GM11168 (cell line): ENCODE measurements around the gene DMXL1.

Experiments used
- in situ Hi-C: fragments of 300-500 bp; cut with MboI; formaldehyde crosslinking; loops from one replicate; pipeline ENCODE4 v1.12.0; 2022; ENCODE audit warnings: low sequenced_read_pairs; ENCODE audit not compliant: unreplicated experiment

Gene DMXL1

DNA sequence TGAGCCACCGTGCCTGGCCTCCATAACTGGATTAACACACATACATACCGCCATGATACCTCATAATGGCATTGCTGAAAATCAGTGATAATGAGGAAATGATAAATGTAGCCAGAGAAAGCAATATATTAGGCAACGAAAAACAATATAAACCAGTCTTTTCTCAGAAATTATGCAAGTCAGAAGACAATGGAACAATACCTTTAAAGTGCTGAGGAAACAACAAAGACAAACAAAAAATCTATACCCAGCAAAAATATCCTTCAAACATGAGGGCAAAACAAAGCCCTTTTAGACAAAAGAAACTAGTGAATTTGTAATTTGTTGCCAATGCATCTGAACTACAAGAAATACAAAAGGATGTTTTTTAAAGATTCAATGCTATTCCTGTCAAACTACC, 186.7 kb downstream of the DMXL1 start:
- in situ Hi-C loops, result no loop called here

DNA sequence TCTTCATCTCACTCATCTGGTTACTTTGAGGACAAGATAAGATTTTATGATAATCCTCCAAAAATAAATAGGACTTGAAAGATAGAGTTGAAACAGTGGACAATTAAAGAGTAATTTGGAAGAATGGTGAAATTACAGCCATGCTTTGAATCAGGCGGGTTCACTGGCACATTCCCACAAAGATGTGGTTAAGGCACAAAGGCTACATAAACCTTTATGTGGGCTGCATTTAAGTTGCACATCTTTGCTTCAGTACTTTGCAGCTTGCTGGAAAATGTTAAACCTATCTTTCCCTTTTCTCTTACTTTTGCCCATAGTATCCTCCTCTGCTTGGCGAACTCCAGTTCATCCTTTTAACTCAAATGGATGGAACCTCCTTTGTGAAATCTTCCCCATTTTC, 192.8 kb downstream of the DMXL1 start:
- in situ Hi-C loops, result no loop called here

DNA sequence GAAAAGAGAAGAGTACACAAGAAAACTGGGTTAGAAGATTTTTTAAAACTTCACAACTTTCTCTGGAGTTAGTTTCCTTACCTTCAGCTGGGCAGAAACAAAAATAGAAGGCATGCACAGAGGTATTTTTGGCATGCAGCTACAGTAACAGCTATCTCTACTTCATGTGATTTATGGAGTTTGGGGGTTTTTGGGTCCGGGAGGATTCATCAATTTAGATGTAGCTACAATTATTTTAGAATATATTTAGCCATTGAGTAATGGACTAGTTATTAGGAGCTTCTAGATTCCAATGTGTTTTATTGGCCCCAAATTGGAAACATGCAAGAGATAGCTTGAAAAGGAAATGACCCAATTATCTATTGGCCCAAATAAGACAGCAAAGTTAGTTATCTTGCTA, 193.3 kb downstream of the DMXL1 start:
- in situ Hi-C loops, result no loop called here

DNA sequence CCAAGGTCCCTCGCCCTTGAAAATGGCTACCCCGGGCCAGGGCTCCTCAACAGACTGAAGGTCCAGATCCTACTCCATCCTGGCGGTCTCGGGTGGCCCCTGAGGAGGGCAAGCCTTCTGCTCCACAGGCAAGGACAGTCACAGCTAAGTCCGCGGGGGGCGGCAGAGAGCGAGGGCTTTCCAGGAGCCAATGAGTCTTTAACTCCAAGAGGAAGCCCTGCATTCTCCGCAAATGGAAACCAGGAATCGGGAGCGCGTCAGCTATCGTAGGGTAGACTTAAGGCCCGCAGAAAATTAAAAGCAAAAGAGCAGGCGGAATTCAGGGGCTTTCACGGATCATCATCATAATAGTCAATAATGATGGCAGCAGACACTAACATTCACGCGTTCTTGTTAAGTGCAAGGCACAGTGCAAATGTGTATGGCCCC, 197.1 kb downstream of the DMXL1 start:
- in situ Hi-C loops, result no loop called here

DNA sequence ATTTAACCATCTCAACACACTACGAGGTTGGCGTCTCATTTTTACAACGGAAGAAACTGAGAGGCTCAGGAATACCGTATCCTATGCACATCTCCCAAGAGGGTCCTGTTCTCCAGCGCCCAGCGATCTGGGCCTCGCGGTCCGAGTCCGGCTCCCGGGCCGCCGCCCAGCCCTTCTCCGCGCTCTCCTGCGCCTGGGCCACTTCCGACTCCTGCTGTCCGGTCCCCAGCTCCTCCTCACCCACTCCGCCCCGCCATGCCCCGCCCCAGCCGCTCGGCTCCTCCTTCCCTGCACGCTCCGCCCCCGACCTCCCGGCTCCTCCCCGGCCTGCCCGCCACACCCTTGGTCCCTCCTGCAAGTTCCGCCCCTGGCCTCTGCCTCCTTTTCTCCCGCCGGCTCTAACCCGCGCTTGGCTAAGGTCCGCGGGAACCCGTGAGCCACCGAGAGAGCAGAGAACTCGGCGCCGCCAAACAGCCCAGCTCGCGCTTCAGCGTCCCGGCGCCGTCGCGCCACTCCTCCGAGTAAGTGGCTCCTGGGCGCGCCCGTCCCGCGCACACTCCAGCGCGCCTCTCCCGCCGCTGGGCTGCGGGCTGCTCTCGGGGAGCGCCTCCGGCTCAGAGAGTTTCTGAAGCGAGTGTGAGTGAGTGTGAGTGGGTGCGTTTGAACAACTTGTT, 197.6 kb downstream of the DMXL1 start:
- in situ Hi-C loops, result no loop called here

DNA sequence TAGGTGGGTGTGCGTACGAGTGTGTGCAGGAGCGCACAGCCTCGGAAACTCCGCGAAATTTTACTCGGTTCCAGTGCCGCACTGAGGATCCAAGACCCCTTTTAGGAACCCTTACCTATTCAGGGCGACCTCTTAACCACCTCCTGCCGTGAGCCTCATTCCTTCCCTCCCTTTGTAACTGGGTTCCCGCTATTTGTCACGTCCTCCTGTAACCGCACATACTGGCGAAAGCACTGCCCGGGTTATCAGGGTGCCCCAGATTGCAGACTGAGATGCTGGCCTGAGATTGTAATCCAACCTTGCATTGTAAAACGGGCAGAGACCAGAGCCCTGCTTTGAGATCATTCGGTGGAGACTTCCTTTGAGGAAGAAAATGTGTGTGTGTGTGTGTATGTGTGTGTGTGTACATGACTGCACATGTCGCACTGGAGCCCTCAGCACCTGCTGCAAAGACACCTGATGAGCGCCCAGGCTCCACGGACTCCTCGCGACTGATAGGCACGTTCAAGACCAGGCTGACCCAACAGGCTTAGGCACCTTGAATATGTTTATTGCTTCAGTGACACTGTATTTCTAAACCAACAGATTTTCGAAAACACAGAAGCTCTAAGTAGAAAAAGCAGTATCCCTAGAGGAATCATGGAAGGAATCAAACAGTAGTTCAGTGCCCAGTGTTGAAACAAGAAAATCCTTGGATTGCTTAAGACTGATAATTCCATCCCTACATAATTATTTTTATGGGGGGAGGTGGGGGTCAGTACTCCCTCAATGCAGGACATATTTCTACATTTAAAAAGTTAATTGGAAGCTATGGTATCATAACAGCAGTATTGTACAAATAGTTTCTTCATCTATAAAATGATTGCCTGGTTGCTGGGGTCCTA, 198.4 kb downstream of the DMXL1 start:
- in situ Hi-C loops, result no loop called here

DNA sequence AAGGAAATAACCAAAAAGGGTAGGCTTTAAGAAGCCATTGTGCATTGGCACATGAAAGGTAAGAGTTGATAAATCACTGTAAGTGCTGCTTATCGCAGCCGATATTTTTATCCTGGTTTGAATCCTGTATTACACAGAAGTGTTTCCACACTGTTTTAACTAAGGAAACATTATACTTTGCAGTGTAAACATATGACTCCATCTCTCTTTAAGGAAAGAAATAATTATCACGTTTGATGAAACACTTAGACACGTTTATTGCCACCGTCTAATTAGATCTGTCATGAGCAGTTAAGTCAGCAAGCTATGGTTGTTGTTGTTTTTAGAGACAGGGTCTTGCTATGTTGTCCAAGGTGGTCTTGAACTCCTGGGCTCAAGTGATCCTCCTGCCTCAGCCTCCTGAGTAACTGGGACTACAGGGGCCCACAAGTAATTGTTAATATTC, 199.3 kb downstream of the DMXL1 start:
- in situ Hi-C loops, result no loop called here

DNA sequence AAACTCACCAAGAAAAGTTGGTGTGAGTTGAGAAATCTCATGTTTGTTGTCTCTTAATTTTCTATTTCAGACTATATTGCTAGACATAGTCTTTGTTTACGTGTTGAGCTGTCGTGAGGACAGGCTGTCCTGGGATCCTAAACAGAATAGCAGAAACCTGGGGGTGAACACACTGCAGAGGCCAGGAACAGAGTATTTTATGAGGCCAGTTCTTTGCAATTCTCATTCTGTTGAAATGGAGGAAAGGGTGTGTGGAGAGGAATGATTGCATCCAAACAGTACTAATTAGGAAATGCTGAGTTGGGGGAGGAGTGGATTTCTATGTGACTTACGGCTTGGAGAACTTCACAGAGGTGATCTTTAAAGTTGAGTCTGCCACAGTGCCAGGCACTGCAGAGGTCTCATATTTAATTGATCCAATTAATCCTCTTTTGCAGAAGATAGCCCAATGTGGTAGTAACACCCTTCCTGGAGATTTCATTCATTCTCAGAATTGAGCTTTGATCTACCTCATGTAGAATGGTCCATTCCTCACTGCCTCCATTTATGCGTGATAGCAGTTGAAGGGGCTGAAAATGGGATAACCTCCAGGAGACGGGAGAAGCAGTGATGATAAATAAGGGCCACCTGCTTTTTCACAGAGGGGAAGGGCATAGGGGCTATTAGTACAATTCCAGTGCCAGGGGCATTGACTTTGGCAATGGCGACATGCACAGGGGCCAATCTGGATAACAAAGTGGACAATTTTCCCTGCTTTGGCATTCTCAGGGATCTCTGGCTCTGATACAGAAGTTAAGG, 200.3 kb downstream of the DMXL1 start:
- in situ Hi-C loops, result no loop called here

DNA sequence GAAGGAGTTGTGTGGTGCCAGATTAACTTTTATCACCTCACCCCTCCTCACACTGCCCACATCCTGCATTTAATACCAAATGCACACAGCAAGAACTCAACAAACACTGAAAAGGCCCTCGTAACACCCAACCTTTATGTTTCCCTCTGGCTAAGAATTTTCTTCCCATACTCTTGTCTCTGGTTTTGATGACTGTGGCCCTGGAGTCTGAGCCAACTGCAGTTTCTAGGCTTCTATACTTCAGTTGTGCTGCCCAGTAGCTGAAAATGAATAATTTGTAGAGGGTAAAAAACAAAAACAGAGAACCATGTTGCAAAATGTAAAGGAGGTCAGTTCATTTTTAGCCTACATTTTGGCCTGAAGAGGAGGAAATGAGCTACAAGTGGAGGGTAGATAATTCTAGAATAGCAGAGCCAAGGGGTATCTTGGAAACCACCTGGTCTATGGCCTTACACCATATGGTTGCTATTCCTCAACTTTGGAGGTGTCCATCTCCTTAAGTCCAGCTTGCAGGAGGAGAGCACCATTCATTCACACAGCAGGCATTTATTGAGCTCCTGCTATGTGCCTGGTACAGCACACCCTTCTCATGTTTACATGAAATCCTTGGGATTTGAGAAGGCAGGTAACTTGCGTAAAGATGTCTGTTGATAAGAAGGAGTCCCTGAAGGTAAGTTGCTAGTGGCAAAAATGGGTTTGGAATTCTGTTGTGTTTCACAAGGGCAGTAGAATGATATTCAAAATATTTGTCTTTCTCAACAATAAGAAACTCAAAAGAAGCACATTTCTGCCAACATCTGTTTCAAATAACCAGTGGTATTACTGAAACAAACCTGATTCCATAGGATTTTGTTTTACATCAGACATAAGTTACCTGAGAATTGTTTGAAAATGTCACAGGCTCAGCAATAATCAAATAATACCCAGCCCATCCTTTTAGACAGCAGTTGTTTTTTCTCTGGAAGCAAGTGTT, 201.2 kb downstream of the DMXL1 start:
- in situ Hi-C loops, result no loop called here

DNA sequence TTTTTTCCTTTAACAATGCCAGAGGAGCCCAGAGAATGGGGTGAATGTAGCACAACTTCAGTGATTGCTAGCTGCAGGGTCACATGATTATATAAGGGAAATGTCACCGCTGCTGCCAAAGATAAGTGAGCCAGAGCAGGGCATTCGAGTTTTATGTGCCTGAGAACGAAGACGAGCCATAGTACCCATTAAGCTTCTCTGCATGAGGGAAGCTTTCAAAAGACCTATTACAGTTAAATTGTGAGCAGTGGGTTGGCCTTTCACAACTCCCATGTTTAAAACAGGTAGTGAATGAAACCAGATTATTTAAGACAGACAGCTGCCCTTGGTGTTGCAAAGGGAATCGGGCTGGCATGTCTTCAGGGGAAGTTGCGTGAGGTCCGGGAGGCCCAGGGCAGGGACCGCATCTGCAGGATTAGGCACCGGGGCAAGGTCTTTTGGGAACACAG, 202.5 kb downstream of the DMXL1 start:
- in situ Hi-C loops, result no loop called here

DNA sequence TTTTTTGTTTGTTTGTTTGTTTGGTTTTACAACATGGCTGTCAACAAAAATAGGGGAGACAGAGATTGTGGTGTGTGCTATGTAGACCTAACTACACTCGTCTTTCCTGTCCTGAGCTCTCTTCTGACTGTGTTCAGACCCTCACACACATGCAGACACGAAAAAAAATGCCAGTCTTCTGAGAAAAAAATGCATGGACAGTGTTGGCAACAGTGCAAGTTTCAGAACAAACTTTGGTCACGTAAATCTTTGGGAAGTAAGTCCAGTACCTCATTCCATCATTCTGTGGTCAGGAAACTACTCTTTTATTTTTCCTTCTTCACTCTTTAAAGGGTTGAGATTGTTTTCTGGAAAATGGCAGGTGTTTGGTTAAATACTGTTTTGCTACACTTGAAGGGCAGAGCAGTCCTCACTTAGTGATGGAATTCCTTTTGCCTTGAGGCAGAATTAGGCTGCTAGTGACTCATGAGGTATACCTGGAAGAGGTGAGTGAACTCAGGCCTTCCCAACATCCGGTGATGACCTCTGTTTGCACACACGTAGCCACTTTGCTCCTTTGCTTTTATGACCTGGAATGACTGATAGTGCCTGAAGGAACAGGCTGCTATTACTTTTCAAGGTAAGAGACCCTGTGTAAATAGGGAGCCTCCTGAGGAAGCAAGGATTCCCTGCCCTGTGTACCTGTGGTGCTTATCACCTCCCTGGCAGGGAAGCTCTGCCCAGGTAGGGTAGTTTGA, 203.3 kb downstream of the DMXL1 start:
- in situ Hi-C loops, result no loop called here

DNA sequence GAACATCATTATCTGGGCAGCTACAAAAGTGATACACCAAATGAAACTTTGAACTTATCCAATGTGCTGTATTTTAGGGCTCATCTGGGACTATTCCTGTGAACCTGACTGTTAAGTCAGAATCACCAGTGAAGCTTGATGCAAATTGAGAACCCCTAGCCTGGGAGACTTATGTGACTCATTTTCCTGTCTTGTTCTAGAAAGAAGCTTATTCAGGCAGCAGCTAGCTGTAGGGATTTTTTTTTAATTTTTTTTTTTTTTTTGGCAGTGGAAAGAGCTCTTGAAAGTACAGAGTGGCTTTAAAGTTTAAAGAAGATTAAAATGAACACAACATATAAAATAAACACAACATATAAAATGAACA, 203.9 kb downstream of the DMXL1 start:
- in situ Hi-C loops, result no loop called here

DNA sequence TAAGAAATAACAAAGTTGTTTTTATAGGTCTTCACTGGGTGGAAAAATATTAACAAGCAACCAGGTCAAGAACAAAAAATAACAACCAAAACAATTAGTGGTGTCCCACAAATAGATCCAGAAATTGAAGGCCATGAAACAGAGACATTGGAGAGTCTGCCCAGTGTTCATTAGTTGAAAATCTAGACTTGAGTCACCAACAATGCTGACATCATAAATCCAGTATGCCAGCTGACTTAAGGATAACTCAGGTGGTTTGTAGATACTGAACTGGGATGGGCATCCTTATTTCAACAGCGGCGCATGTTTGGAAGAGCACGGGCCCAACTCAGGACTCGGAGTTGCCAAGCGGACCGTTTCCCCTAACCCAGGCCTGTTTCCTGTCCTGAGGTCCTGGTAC, 204.3 kb downstream of the DMXL1 start:
- in situ Hi-C loops, result no loop called here

DNA sequence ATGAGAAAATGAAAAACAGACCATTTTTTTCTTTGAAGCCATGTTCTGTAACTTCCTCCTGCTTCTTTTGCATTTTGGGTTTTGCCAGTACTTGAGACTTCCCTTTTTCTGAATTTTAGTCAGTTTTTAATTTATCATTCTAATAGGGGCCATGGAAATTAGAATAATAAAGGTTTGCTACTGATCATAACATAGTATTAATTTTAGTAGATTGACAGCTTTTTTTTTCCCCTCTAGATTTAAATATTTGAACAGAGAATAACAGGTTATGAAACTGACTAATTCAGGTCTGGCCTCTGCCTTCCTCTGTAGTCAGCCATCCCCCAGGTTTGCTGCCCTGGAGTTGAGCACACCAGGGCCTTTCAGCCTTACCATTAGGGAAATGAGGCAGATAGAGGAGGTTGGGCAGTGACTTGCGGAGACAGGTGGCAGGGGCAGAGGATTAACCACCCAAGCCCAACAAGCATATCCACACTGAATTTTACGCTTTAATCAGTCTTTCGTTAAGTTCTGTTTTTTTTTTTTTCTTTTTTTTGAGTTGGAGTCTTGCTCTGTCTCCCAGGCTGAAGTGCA, 204.8 kb downstream of the DMXL1 start:
- in situ Hi-C loops, result no loop called here

DNA sequence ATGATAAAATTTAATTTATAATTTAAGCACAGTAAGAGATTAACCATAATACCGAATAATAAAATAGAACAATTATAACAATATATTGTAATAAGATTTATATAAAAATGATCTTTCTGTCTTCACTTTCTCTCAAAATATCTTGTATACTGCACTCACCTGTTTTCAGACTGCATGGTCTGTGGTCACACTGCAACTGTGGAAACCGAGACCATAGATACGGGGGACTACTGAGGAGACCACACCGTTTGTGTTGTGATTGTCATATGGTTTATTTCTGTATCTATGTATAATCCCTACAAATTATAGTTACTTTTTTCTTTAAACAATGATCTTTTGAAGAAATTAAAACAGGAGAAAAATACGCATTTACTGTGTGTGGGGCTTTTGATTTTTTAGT, 206.1 kb downstream of the DMXL1 start:
- in situ Hi-C loops, result no loop called here

DNA sequence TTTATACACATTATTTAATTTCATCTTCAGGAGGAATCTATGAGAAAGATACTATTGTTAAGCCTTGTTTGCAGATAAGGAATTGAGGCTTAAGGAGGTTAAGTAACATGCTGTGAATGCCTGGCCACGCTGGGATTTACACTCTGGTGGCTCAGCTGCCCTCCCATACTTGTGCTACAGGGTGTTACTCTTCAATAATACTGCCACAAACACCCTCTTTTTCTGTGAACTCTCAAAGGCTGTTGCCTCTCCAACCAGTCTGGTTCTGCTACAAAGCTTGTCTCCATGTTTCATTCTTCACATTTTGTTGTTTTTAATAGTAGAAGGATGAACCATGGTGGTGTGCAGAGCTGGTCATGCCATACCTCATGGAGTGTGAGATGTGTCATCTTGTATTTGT, 208.2 kb downstream of the DMXL1 start:
- in situ Hi-C loops, result no loop called here

DNA sequence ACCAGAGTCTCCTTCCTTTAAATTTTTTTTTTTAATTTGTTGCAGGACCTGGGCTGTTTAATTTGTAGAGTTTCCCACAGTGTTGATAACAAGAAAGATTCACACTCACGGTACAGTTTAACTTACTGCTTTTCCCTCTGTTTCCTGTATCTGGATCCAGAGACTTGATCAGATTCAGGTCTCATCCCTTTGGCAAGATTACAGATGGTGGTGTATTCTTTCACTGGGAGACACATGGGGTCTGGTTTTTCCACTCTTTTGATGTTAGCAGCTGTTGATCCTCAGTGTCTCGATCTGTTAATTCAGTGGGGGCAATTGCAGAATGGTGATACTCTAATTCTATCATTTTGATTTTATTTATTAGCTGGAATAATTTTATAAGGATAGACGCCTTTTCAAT, 209.5 kb downstream of the DMXL1 start:
- in situ Hi-C loops, result no loop called here

DNA sequence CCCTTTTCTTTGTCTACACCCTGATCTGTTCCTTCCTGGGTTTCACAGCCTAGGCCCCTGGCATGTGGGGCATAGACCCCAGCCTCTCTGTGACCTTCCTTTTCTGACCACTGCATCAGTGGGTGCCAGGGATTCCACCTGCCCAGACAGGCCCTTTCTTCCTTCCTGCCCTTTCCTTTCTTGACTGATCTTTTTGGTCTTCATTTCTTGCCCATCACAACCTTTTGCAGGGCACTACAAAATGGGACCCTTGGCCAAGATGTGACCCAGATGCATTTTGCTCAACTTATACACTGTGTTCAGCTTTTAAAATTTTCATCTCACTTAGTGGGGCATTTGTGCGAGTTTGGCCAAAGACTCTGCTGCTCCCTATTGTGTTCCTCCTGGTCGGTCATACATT, 211.7 kb downstream of the DMXL1 start:
- in situ Hi-C loops, result no loop called here

DNA sequence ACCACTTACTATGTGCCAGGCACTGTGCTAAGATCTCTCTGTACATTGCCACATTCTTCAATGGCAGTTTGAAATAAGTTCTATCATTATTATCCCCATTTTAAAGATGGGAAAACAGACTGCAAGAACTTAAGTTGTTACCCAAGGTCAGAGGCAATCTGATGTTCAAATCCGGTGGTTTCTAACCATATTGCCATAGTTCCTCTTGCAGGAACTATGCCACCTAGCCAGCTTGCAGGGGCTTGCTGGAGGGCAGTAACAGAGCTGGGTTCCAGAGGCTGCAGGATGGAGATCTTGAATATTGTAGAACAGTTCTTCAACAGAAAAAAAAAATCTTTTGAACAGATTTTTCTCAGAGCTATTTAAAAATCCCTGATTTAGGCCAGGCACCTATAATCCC, 213.1 kb downstream of the DMXL1 start:
- in situ Hi-C loops, result no loop called here
